Testis (tissue), 2 donors: ENCODE results near the gene FAM236A.
"Not testable (repeated sequence)": the region's sequence is repeated elsewhere in the genome, so short reads cannot be mapped to it uniquely, and the experiment has no call there.

Experiments
- POLR2A ChIP-seq: fragments of 450-650 bp; IDR thresholded peaks from one replicate; pipeline ENCODE4 v1.6.1; 2017; ENCODE audit warnings: antibody characterized with exemption, mild to moderate bottlenecking, moderate library complexity
- TF ChIP-seq, protein P1 (sequence below), 3 experiments: fragments of 450-650 bp in 2 of 3; fragments of 200-600 bp in 1 of 3; sonication (generic) in 1 of 3; IDR thresholded peaks; one replicate each; pipeline ENCODE4 v1.5.1; 2016 to 2019; ENCODE audit warnings: antibody characterized with exemption in 3 of 3, mild to moderate bottlenecking in 2 of 3, moderate library complexity in 1 of 3

DNA sequence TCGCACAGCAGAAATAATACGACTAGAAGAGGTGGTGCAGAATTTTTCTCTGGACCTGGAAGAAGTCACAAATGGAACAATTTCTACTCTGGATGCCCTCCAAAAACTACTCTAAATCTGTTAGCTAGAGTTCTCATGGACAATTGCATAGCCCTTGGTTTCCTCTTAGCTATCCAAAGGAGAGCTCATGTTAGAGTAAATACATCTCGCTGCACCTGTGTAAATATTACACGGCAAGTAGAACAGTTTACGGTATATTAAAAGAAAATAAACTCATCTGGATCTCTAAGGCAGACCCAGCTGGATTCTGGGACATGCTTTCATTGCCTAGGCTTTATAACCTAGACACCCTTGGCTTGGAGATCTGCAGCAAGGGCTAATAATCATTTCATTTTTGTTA, 33.9 kb downstream of the FAM236A start:
- TF ChIP-seq, protein P1, sequence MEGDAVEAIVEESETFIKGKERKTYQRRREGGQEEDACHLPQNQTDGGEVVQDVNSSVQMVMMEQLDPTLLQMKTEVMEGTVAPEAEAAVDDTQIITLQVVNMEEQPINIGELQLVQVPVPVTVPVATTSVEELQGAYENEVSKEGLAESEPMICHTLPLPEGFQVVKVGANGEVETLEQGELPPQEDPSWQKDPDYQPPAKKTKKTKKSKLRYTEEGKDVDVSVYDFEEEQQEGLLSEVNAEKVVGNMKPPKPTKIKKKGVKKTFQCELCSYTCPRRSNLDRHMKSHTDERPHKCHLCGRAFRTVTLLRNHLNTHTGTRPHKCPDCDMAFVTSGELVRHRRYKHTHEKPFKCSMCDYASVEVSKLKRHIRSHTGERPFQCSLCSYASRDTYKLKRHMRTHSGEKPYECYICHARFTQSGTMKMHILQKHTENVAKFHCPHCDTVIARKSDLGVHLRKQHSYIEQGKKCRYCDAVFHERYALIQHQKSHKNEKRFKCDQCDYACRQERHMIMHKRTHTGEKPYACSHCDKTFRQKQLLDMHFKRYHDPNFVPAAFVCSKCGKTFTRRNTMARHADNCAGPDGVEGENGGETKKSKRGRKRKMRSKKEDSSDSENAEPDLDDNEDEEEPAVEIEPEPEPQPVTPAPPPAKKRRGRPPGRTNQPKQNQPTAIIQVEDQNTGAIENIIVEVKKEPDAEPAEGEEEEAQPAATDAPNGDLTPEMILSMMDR (IDR thresholded peaks at IDR 0.05), result not testable (repeated sequence)
- not testable (repeated sequence) for TF ChIP-seq POLR2A
